Heart left ventricle (tissue), 16 donors: Measurements from ENCODE around the gene MTARC2. TPM values are rescaled to one million over a fixed set of nuclear protein-coding genes. Genes with fewer than 3 reads are reported as not detected.

Experiments
- ATAC-seq, 4 donors: fragments of 200-7000 bp; cut with Tn5 transposase; one replicate each; pipeline ENCODE4 v1.9.1; 2020 to 2022; ENCODE audit warnings: moderate library complexity in 4 of 4, mild to moderate bottlenecking in 3 of 4, moderate number of reproducible peaks in 1 of 4
- DNase-seq, 5 donors: peaks; one replicate each; pipeline ENCODE4 v3.0.0-alpha.2; 2020
- H3K27ac ChIP-seq, 12 donors: fragments of 200-600 bp; sonication (generic) in 4 of 12; one replicate each; pipeline versions ENCODE4 v1.5.0 to v1.8.0; 2016 to 2022; ENCODE audit warnings: mild to moderate bottlenecking in 2 of 12
- H3K27me3 ChIP-seq, 9 donors: fragments of 200-600 bp; sonication (generic) in 2 of 9; one replicate each; pipeline versions ENCODE4 v1.5.1 to v1.8.0; 2016 to 2022; ENCODE audit warnings: mild to moderate bottlenecking in 3 of 9
- H3K36me3 ChIP-seq, 9 donors: fragments of 200-600 bp; sonication (generic) in 2 of 9; one replicate each; pipeline versions ENCODE4 v1.5.0 to v1.8.0; 2018 to 2022; ENCODE audit warnings: mild to moderate bottlenecking in 2 of 9
- H3K4me1 ChIP-seq, 12 donors: fragments of 200-600 bp; sonication (generic) in 4 of 12; one replicate each; pipeline versions ENCODE4 v1.5.0 to v1.8.0; 2016 to 2022; ENCODE audit warnings: mild to moderate bottlenecking in 3 of 12
- H3K4me3 ChIP-seq, 12 donors: fragments of 200-600 bp; sonication (generic) in 4 of 12; one replicate each; pipeline versions ENCODE4 v1.5.0 to v1.8.0; 2017 to 2022; ENCODE audit warnings: mild to moderate bottlenecking in 9 of 12, moderate library complexity in 4 of 12
- H3K9me3 ChIP-seq, 12 donors: fragments of 200-600 bp; sonication (generic) in 4 of 12; one replicate each; pipeline versions ENCODE4 v1.5.0 to v1.8.0; 2016 to 2022; ENCODE audit warnings: mild to moderate bottlenecking in 1 of 12
- POLR2A ChIP-seq, 2 donors: fragments of 450-650 bp; IDR thresholded peaks; one replicate each; pipeline ENCODE4 v1.6.1; 2017; ENCODE audit warnings: antibody characterized with exemption in 2 of 2, mild to moderate bottlenecking in 2 of 2, moderate library complexity in 2 of 2
- WGBS, 4 donors: extraction: QIAGEN DNeasy Blood & Tissue Kit in 2 of 4; methylation state at CpG; one replicate each; pipeline versions ENCODE4 v1.1.5 to v1.1.7; 2013 to 2018; 5-methylcytosine and 5-hydroxymethylcytosine counted together
- intact Hi-C, 10 donors: fragments of 100-400 bp; cut with DNase I; formaldehyde crosslinking; loops; one replicate each; pipeline versions ENCODE4 v1.11.1 to v1.14.2; 2022
- polyA plus RNA-seq, 2 donors: library from polyadenylated mRNA; stranded (reverse); fragments of 200-250 nt; gene quantifications; one replicate each; pipeline ENCODE4 v1.2.3, GENCODE V29; 2013
- total RNA-seq, 9 donors: library from RNA; depleted of rRNA in 2 of 9; stranded (reverse); fragments of >200 nt in 2 of 9; fragmentation: NEBNext Ultra II Directional in 3 of 9; extraction: Animal tissue kit (Norgen Biotek cat#: 25700) in 3 of 9; gene quantifications; one replicate each; pipeline versions ENCODE4 v1.1.0 to v1.2.4, GENCODE V29; 2016 to 2023
- TF ChIP-seq, protein P1 (sequence below), 12 donors: fragments of 200-600 bp; sonication (generic) in 4 of 12; IDR thresholded peaks; one replicate each; pipeline versions ENCODE4 v1.5.0 to v1.8.0; 2018 to 2022; ENCODE audit warnings: antibody characterized with exemption in 12 of 12, mild to moderate bottlenecking in 5 of 12
- donor health status: ischemic (EF 13 %, LVEDD 7.1; RV severe dilation, severe dysfunction).
- donor health status: healthy with polysubstance abuse.
- donor health status: DM: no; HTN: yes; CAD: no.
- donor health status: DM: no; HTN: no; CAD: no.
- donor health status: ischemic (EF 25% LVEDD 6.9; RV normal size, moderate dysfunction).
- donor health status: ischemic (EF 25% LVEDD 5.7; RV mildly dilated, moderate dysfunction).
- donor health status: healthy.
- donor health status: DM: yes; HTN: yes; CAD: no.
- donor health status: ischemic (EF 35%, LVEDD 5.7; RV mildly dilated, moderate dysfunction).
- donor health status: nonischemic (EF 11% LVEDD 7.7; RV severe dilation, severe dysfunction).
- donor health status: DM: yes; HTN: yes; CAD: no.
- donor health status: PGD.
- donor health status: ischemic (EF 29% LVEDD 5.4; RV normal size, mild dysfunction).
- donor health status: nonischemic (EF 23%, LVEDD 6.1; RV moderate dilation, normal function).

Gene MTARC2
- total and polyA plus RNA-seq, 11 donors: 10.4 to 29.1 (median 20.3) TPM

DNA sequence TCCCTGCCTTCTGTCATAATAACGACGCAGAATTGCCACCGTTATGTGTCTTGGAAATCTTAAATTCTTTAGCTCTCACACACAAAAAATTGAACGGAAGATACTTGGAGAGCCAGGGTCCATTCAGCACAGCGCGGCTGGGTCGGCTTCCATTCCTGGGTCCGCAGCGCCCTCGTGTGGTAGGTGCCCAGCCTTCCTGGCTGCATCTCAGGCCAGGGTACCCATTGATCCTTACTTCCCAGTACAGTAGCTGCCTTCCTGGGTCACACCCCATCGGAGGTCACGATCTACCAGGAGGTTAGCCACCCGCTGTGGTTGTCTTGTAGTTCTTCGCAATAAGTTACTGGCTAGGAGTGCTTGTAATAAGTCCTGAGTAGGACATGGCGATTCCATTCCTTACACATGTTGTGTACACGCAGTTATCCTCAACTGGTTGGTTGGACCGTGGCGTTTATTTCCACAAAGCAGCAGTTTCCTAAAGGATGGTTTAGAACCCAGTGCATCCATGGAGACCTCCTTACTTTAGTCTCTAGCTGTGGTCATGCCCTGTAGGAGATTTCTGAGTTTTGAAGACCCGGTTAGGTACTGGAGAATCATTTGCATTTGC lies 28.7 kb downstream of the MTARC2 start:
- Histone ChIP-seq H3K36me3 (peaks cover 0 to 77% (median 24%) of the 10 kb centered on the region in 9 donors), H3K9me3 (no peaks in the 10 kb centered on the region), H3K27ac (no peak overlapping the region), H3K27me3 (no peaks in the 10 kb centered on the region), H3K4me1 (peaks cover 0 to 9% (median 0%) of the 10 kb centered on the region in 12 donors), H3K4me3 (no peak overlapping the region)
- intact Hi-C loops: loop anchor here in 8 of 10 donors (1.0 to 10.0 kb wide), 14 partner anchors 45 to 782 kb away; partner anchors contain the start of gene C1orf115 (in 1 of the 8)
- DNase-seq (peak; percentile 78 to 88 (median 80)), ATAC-seq (peak; percentile 87 to 97 (median 94))
- WGBS, 4 donors: 31 to 46% (median 35%) methylated on average over 12 to 19 of the region's 19 CpGs
- no peak for TF ChIP-seq POLR2A (IDR thresholded peaks at IDR 0.05)
- TF ChIP-seq, protein P1, sequence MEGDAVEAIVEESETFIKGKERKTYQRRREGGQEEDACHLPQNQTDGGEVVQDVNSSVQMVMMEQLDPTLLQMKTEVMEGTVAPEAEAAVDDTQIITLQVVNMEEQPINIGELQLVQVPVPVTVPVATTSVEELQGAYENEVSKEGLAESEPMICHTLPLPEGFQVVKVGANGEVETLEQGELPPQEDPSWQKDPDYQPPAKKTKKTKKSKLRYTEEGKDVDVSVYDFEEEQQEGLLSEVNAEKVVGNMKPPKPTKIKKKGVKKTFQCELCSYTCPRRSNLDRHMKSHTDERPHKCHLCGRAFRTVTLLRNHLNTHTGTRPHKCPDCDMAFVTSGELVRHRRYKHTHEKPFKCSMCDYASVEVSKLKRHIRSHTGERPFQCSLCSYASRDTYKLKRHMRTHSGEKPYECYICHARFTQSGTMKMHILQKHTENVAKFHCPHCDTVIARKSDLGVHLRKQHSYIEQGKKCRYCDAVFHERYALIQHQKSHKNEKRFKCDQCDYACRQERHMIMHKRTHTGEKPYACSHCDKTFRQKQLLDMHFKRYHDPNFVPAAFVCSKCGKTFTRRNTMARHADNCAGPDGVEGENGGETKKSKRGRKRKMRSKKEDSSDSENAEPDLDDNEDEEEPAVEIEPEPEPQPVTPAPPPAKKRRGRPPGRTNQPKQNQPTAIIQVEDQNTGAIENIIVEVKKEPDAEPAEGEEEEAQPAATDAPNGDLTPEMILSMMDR (IDR thresholded peaks at IDR 0.05): peak; percentile 76 to 97 (median 94)

DNA sequence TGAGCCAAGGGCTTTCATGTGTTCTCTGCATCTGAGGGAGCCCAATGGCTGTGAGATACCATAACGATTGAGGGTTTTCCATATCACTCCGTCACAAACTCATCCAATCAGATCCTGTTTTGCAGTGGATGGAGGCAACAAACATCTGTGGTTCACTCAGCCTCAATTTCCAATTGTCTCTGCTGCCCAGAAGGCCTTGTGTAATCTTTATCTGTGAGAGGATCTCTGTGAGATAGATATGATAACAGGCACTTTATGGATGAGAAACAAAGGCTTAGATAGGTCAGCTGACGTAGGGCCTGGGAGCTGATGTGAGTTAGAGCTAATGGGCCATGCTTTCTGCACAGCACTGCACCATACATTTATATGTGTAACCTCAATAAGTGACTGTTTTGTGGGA lies 35.3 kb downstream of the MTARC2 start:
- intact Hi-C loops: loop anchor here in 1 of 10 donors (5.0 kb wide), 1 partner anchor 101 kb away; no protein-coding TSS in a partner anchor
- 88 to 93% (median 92%) methylated on average over 3 of the region's 3 CpGs for WGBS, 4 donors

DNA sequence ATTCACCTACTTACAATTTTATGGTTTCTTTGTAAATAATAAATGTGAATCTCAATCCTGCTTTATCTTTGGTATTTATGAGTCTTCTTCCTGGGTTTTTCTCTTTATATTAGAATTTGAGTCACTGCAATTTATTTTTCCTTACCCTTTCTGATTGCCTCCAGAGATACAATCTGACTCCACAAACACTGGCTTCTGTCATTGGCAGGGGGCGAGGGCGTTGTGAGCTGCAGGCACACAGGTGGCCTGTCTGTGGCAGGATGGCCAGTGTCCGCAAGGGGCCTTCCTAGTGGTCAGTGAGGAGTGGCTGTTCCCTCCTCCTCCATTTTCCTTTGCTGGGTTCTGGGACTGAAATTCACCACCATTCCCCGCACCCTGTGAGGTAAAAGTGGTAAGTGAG lies 36.6 kb downstream of the MTARC2 start:
- 96 to 100% (median 97%) methylated on average over 4 of the region's 4 CpGs for WGBS, 4 donors
- DNase-seq: no peak
- TF ChIP-seq, protein P1 (IDR thresholded peaks at IDR 0.05): no peak
- no peak for TF ChIP-seq POLR2A (IDR thresholded peaks at IDR 0.05)
- Histone ChIP-seq H3K27me3 (peaks cover 0 to 9% (median 0%) of the 10 kb centered on the region in 9 donors), H3K27ac (no peak overlapping the region), H3K4me3 (no peak overlapping the region), H3K36me3 (peaks cover 0 to 51% (median 23%) of the 10 kb centered on the region in 9 donors), H3K9me3 (no peaks in the 10 kb centered on the region), H3K4me1 (peaks cover 0 to 28% (median 12%) of the 10 kb centered on the region in 12 donors)
- ATAC-seq: no peak
- intact Hi-C loops: loop anchor here in 1 of 10 donors (5.0 kb wide), 1 partner anchor 102 kb away; no protein-coding TSS in a partner anchor

More for the DNA sequence above, 35.3 kb downstream of the MTARC2 start:
- no peak overlapping the region for H3K4me3 ChIP-seq
- peaks cover 0 to 9% (median 0%) of the 10 kb centered on the region in 9 donors for H3K27me3 ChIP-seq
- ATAC-seq: no peak
- H3K27ac ChIP-seq: no peak overlapping the region
- H3K4me1 ChIP-seq: peaks cover 0 to 28% (median 12%) of the 10 kb centered on the region in 12 donors
- no peak for DNase-seq
- H3K36me3 ChIP-seq: peaks cover 0 to 64% (median 23%) of the 10 kb centered on the region in 9 donors
- TF ChIP-seq POLR2A (IDR thresholded peaks at IDR 0.05): no peak
- TF ChIP-seq, protein P1 (IDR thresholded peaks at IDR 0.05): no peak
- no peaks in the 10 kb centered on the region for H3K9me3 ChIP-seq
